HS-27A (cell line): Measurements from ENCODE around the gene EXPH5.

ENCODE experiments used
- DNase-seq: peaks from one replicate; pipeline ENCODE4 v3.0.0-alpha.2; 2012; ENCODE audit warnings: low read depth, missing footprints

EXPH5 gene

DNA sequence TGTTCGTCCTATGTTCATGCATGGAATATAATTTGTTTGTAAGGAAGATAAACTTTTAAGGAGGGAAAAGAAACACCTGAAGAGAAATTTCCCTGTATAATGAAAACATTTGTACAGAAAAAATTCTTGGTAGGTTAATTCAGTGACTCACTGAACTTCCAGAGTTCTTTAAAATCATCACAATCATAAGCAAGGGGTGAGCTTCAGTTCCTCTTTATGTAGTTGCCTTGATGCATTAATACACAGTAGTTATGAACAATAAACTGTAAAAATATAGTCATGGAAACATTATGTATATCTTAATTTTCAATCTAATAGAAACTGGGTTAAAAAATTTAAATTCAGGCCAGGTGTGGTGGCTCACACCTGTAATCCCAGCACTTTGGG, 125.1 kb downstream of the EXPH5 start:
- no peak for DNase-seq

DNA sequence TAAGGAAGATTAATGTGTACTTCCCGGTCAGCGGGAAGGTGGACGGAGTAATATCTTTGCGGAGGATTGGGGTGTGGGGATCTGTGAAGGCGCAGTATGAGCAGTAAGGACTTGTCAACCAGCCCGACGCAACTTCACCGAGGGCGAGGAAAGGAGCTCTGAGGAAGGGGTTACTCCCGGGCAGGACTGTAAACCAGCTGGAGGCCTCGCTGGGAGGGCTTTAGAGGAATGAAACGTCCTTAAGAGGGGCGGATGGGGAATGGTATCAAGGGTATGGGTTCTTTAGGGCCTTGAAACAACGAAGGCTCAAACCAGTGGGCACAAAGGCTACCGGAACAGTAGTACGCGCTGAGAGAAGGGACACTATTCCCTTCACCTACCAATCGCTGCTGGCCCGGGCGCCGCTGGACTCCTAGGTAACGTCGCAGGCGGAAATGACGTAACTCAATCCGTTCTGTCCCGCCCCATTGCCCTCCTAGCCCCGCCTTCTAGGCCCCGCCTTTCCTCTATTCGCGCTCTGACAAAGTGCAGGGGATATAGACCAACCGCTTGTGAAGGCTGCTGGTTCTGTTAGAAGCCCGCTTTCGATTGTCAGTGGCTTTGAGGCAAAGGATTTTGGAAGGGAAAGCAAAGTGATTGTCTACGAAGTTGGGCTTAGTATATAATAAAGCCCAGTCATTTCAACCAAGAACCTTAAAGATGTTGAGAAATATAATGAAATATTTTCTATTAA, 126.3 kb downstream of the EXPH5 start, which contains the start of gene C11orf65:
C11orf65 (minus strand) TSS at position 439 of the 733 bp plus-strand sequence. CDS start 5,970 bp downstream, outside the sequence.
- DNase-seq: peak; percentile 77

GRCh38 chr11:108466405-108466804, 127.2 kb downstream of the EXPH5 start:
- DNase-seq: no peak
